Measurements from ENCODE around the gene YWHAQ. TPM values are rescaled to one million over a fixed set of nuclear protein-coding genes. Genes with fewer than 3 reads are reported as not detected.

The YWHAQ gene
- total and polyA plus RNA-seq, 2 donors (not counting 1 experiment from before 2014, with no cell fraction given), result 68.7 to 126 TPM

GRCh38 chr2:9629222-9630116 lies 1.3 kb downstream of the YWHAQ start:
- H3K4me2 ChIP-seq (replicated peaks; ENCODE audit: low read depth, low read length, poor library complexity, severe bottlenecking), result peak overlapping the region; percentile 90
- peak overlapping the region; percentile 58 for H2AFZ ChIP-seq (ENCODE audit: insufficient read depth, low read depth, low read length, poor library complexity, severe bottlenecking)
- H3K27me3 ChIP-seq (replicated peaks in 1 of 4; ENCODE audit: control extremely low read depth in 1 of 4, control insufficient read depth in 3 of 4, insufficient read depth in 4 of 4, low read length in 3 of 4), result no peaks in the 10 kb centered on the region
- ATAC-seq (ENCODE audit: low read depth), result no peak
- ChIA-PET CTCF (interaction anchor here (0.9 to 2.4 kb wide), 3 partner anchors 21 to 206 kb away, joined by 4 to 11 read pairs (median 5); partner anchors contain the start of genes ADAM17, CPSF3 and ITGB1BP1), POLR2A (interaction anchor here (0.9 to 3.0 kb wide), 5 partner anchors 10 to 155 kb away, joined by 5 to 25 read pairs (median 5); partner anchors contain the start of genes ADAM17 and IAH1)
- DNase-seq, result no peak
- H3K9ac ChIP-seq (ENCODE audit: low read length), result peak overlapping the region; percentile 82
- H4K20me1 ChIP-seq (ENCODE audit: control insufficient read depth, insufficient read depth, low read length, poor library complexity, severe bottlenecking), result peaks cover 55% of the 10 kb centered on the region
- H3K79me2 ChIP-seq (ENCODE audit: control insufficient read depth, insufficient read depth, low read length), result peaks cover 58% of the 10 kb centered on the region
- peaks cover 0 to 23% of the 10 kb centered on the region in 2 experiments for H3K36me3 ChIP-seq (replicated peaks in 1 of 2; ENCODE audit: control extremely low read depth in 1 of 2, control insufficient read depth in 1 of 2, extremely low read depth in 1 of 2, insufficient read depth in 2 of 2, low read length in 1 of 2)
- peak overlapping the region; percentile 76 to 92 for H3K27ac ChIP-seq (ENCODE audit: low read length in 2 of 2)
- Mint-ChIP-seq H3K4me3 (peak overlapping the region; percentile 94), H3K4me1 (peaks cover 54% of the 10 kb centered on the region), H3K9me3 (ENCODE audit: insufficient read depth) (no peaks in the 10 kb centered on the region), H3K27me3 (no peaks in the 10 kb centered on the region), H3K27ac (peak overlapping the region; percentile 90)
- no peak for TF ChIP-seq CTCF (IDR thresholded peaks at IDR 0.05)
- peaks cover 23 to 36% of the 10 kb centered on the region in 2 donors for H3K4me1 ChIP-seq (ENCODE audit: control insufficient read depth in 2 of 2, insufficient read depth in 2 of 2, low read length in 2 of 2)
- WGBS (ENCODE audit: insufficient coverage), result 12% methylated on average over 16 of the region's 20 CpGs
- no peaks in the 10 kb centered on the region for H3K9me3 ChIP-seq (ENCODE audit: control extremely low read depth in 1 of 3, control insufficient read depth in 2 of 3, insufficient read depth in 1 of 3, low read length in 2 of 3)
- intact Hi-C loops (cut with micrococcal nuclease), result loop anchor here (1.0 to 5.0 kb wide), 5 partner anchors 32 to 819 kb away; partner anchors contain the start of genes GRHL1 and ODC1
- H3K4me3 ChIP-seq (ENCODE audit: control extremely low read depth in 1 of 5, extremely low read depth in 1 of 5, insufficient read depth in 1 of 5, low read depth in 2 of 5, low read length in 4 of 5), result peak overlapping the region; percentile 54 to 89 (median 69)

GRCh38 chr2:9627310-9627709 lies 3.5 kb downstream of the YWHAQ start:
- no peak overlapping the region for H3K4me3 ChIP-seq (ENCODE audit: control extremely low read depth in 1 of 5, extremely low read depth in 1 of 5, insufficient read depth in 1 of 5, low read depth in 2 of 5, low read length in 4 of 5)
- WGBS (ENCODE audit: insufficient coverage), result 31% methylated on average over 1 of the region's 2 CpGs
- no peak for DNase-seq
- Mint-ChIP-seq H3K4me3 (no peak overlapping the region), H3K4me1 (peaks cover 68% of the 10 kb centered on the region), H3K27ac (no peak overlapping the region), H3K27me3 (no peaks in the 10 kb centered on the region), H3K9me3 (ENCODE audit: insufficient read depth) (no peaks in the 10 kb centered on the region)
- no peak for ATAC-seq (ENCODE audit: low read depth)
- CTCF ChIA-PET, result no interaction called here
- H3K9ac ChIP-seq (ENCODE audit: low read length), result no peak overlapping the region
- peaks cover 80% of the 10 kb centered on the region for H3K79me2 ChIP-seq (ENCODE audit: control insufficient read depth, insufficient read depth, low read length)
- POLR2A ChIA-PET, result no interaction called here
- H3K4me1 ChIP-seq (ENCODE audit: control insufficient read depth in 2 of 2, insufficient read depth in 2 of 2, low read length in 2 of 2), result peaks cover 23 to 36% of the 10 kb centered on the region in 2 donors
- peaks cover 74% of the 10 kb centered on the region for H4K20me1 ChIP-seq (ENCODE audit: control insufficient read depth, insufficient read depth, low read length, poor library complexity, severe bottlenecking)
- H3K9me3 ChIP-seq (ENCODE audit: control extremely low read depth in 1 of 3, control insufficient read depth in 2 of 3, insufficient read depth in 1 of 3, low read length in 2 of 3), result no peaks in the 10 kb centered on the region
- no peak overlapping the region for H2AFZ ChIP-seq (ENCODE audit: insufficient read depth, low read depth, low read length, poor library complexity, severe bottlenecking)
- TF ChIP-seq EZH2 (IDR thresholded peaks at IDR 0.05; ENCODE audit: borderline replicate concordance, insufficient read depth, low read depth, low read length, poor library complexity, severe bottlenecking), result no peak
- TF ChIP-seq CTCF (IDR thresholded peaks at IDR 0.05), result no peak
- peaks cover 3 to 32% of the 10 kb centered on the region in 2 experiments for H3K36me3 ChIP-seq (replicated peaks in 1 of 2; ENCODE audit: control extremely low read depth in 1 of 2, control insufficient read depth in 1 of 2, extremely low read depth in 1 of 2, insufficient read depth in 2 of 2, low read length in 1 of 2)
- H3K4me2 ChIP-seq (replicated peaks; ENCODE audit: low read depth, low read length, poor library complexity, severe bottlenecking), result no peak overlapping the region
- intact Hi-C loops (cut with micrococcal nuclease), result no loop called here
- no peaks in the 10 kb centered on the region for H3K27me3 ChIP-seq (replicated peaks in 1 of 4; ENCODE audit: control extremely low read depth in 1 of 4, control insufficient read depth in 3 of 4, insufficient read depth in 4 of 4, low read length in 3 of 4)
- peak overlapping the region in 1 of 2 donors; percentile 2 for H3K27ac ChIP-seq (ENCODE audit: low read length in 2 of 2)

Measured in B cell (primary cell).